ENCODE results near the gene STAT5B. TPM values are rescaled to one million over a fixed set of nuclear protein-coding genes. Genes with fewer than 3 reads are reported as not detected.

STAT5B gene
- total and polyA plus RNA-seq, 9 of the 15 experiments (the other 6 are each of a cell fraction or from before 2014, with no cell fraction given) = 20.8 to 176 (median 92.4) TPM

GRCh38 chr17:42266918-42267766 is 9.0 kb downstream of the STAT5B start (continued):
- TF ChIP-seq ZBTB43 (CRISPR knock-in tag; IDR thresholded peaks at IDR 0.05) = no peak
- no peak for TF ChIP-seq PTBP1 (IDR thresholded peaks at IDR 0.05; ENCODE audit: low read depth, low read length)
- peak in 1 of 2 experiments; percentile 74; a peak in 2 of 4 replicates for TF ChIP-seq CSDE1 (IDR thresholded peaks at IDR 0.05)
- TF ChIP-seq LARP7 (IDR thresholded peaks at IDR 0.05) = no peak
- no peak for TF ChIP-seq PREB (CRISPR knock-in tag; IDR thresholded peaks at IDR 0.05)
- no peak for TF ChIP-seq MEF2A (IDR thresholded peaks at IDR 0.05; ENCODE audit: control insufficient read depth, low read depth, low read length)
- no peak for TF ChIP-seq ZFP91 (CRISPR knock-in tag; IDR thresholded peaks at IDR 0.05)
- TF ChIP-seq MXI1 (IDR thresholded peaks at IDR 0.05; ENCODE audit: low read depth, low read length) = no peak
- TF ChIP-seq SMC3 (conservative IDR thresholded peaks at IDR 0.05; ENCODE audit: insufficient read depth, low read depth, low read length) = no peak
- no peak for TF ChIP-seq KDM4B (IDR thresholded peaks at IDR 0.05; ENCODE audit: borderline replicate concordance in 2 of 2, low read depth in 1 of 2)
- TF ChIP-seq FOXO4 (CRISPR knock-in tag; IDR thresholded peaks at IDR 0.05) = no peak
- no peak for TF ChIP-seq ZC3H11A (IDR thresholded peaks at IDR 0.05; ENCODE audit: low read depth, low read length)
- TF ChIP-seq ZNF584 (CRISPR knock-in tag; IDR thresholded peaks at IDR 0.05; ENCODE audit: low read depth) = no peak
- TF ChIP-seq STAT5A (IDR thresholded peaks at IDR 0.05; ENCODE audit: borderline replicate concordance, low read length) = peak; percentile 66
- peak; percentile 32 to 64 for TF ChIP-seq AFF1 (IDR thresholded peaks at IDR 0.05; ENCODE audit: low read depth in 1 of 2, partially characterized antibody in 2 of 2)
- no peak; the same call in 1 of the 2 replicates for TF ChIP-seq NFRKB (IDR thresholded peaks at IDR 0.05; ENCODE audit: low read depth)
- no peak for TF ChIP-seq SNIP1 (IDR thresholded peaks at IDR 0.05; ENCODE audit: low read depth)
- no peak for TF ChIP-seq XRCC5 (IDR thresholded peaks at IDR 0.05; ENCODE audit: low read depth, low read length)

Data from K562 (cell line).